T-helper 2 cell treated with Interferon-gamma antibody and Interleukin-4, amounts not matched to agents 5 μg/mL and 100 μg/mL, for 36 hours (primary cell): ENCODE measurements around the gene TOR4A.
A peak's percentile ranks its signal among the peaks of the same experiment; 100 is the strongest.

Source experiments
- DNase-seq: peaks from one replicate; pipeline ENCODE4 v3.0.0; 2021; ENCODE audit warnings: low spot score
- H3K27ac Mint-ChIP-seq: one replicate; pipeline ENCODE4 v1.8.0; 2021; ENCODE audit warnings: mild to moderate bottlenecking, mixed read lengths
- H3K27me3 Mint-ChIP-seq: one replicate; pipeline ENCODE4 v1.8.0; 2021; ENCODE audit warnings: low read depth, mixed read lengths
- H3K36me3 Mint-ChIP-seq: one replicate; pipeline ENCODE4 v1.8.0; 2021; ENCODE audit warnings: low read depth, mixed read lengths
- H3K4me1 Mint-ChIP-seq: one replicate; pipeline ENCODE4 v1.8.0; 2021; ENCODE audit warnings: low read depth, mixed read lengths
- H3K4me3 Mint-ChIP-seq: one replicate; pipeline ENCODE4 v1.8.0; 2022; ENCODE audit warnings: mild to moderate bottlenecking, moderate library complexity, mixed read lengths
- H3K9me3 Mint-ChIP-seq: one replicate; pipeline ENCODE4 v1.8.0; 2021; ENCODE audit warnings: mixed read lengths

Gene TOR4A

DNA sequence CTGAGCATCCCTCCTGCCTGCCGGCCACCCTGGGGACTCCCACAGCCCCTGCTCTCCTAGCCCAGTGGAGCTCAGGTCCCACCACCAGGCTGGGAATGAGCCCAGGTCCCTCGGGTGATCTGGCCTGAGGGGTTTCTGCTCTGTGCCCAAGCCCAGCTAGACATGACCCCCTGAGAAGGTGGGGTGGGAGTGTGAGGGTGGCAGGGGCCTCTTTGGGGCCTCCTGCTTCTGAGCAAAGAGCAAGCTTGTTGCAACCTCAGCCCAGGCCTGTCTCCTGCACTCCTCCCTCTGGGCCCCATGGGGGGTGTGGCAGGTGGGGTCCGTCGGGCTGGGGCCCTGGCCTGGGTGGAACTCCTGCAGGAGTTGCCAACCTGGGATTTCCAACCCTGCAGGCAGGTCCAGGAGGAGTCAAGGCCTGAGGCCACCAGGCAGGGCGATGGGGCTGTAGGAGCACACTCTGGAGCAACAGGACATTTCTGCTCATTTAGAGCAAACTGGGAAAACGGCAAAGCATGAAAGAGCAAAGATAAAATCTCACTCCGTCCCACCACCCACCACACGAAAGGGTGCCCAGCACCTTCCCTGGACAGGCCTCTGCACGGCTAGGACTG, 35.9 kb downstream of the TOR4A start:
- no peak for DNase-seq
- no peaks in the 10 kb centered on the region for H3K9me3 Mint-ChIP-seq
- H3K27ac Mint-ChIP-seq = no peak overlapping the region
- no peaks in the 10 kb centered on the region for H3K36me3 Mint-ChIP-seq
- peaks cover 2% of the 10 kb centered on the region for H3K27me3 Mint-ChIP-seq
- no peak overlapping the region for H3K4me3 Mint-ChIP-seq
- H3K4me1 Mint-ChIP-seq = peaks cover 2% of the 10 kb centered on the region

DNA sequence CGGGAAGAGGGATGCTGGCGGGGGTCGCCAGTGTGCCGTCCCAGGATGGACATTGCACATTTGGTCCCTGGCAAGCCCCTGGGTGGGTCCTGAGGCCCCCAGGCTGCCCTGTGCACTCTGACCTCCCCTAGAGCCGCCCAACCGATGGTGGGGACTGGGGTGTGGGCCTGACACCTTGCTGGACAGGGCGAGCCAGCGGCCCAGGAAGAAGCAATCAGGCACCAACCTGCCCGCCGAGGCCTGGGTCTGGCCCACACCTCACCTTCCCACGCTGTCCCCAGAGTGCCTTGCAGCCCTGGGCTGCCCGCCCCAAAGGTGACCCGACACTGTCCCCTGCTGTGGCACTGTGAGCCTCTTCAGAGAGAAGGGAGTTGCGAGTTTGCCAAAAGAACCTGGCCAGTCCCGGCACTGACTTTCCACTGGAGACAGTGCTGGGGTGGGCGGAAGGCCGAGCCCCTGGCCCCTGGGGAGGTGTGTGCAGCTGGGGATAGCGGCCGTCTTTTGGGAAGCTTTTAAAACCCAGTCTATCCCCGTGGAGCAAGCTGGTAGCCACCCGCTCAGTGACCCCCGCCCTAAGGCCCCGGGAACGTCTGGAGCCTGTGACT, 36.5 kb downstream of the TOR4A start:
- Mint-ChIP-seq H3K27me3 (peaks cover 2% of the 10 kb centered on the region), H3K36me3 (no peaks in the 10 kb centered on the region), H3K4me3 (no peak overlapping the region), H3K27ac (no peak overlapping the region), H3K4me1 (peaks cover 2% of the 10 kb centered on the region), H3K9me3 (no peaks in the 10 kb centered on the region)
- no peak for DNase-seq

DNA sequence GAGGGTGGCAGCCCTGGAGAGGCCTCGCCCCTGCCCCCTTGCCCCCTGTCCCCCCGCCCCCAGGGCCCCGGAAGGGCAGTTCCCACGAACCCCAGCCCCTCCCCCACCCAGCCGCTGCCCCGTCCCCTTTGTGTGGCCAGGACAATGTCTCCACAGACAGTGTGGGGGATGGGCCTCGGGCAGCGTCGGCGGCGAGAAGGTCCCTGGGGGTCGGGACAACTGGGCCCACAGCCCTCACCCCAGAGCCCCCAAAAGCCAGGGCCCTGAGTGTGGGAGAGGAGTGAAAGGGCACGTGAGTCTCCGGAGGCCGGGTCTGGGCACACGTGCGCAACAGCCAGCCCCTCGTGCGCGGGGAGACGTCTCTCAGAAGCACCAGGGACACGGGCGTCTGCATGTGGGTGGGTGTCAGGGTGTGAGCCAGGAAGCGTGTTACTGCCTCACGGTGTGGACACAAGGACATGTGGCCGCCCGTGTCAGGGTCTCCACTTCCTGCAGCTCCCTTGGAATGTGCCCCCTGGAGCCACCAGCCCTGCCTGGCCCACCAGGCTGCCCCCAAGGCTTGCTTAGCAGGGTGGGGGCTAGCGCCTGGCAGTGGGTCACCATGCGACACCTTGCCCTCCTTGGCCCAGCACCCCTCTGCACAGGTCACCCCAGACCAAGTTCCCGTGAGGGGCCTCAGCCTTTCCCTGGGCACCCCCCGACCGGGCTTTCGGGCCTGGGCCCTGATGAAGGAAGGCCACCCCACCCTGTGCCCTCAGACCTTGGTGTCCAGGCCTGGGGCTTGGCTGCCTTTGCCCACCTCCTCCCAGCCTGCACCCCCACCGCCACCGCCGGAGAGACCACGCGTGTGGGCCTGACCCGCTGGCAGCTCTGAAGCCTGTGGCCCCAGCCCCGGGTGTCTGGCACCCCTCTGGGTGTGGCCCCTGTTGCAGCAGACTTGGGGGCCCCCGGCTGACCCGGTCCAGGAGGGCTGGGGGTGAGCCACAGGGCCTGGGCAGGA, 37.3 kb downstream of the TOR4A start:
- Mint-ChIP-seq H3K9me3 (no peaks in the 10 kb centered on the region), H3K27me3 (peaks cover 2% of the 10 kb centered on the region), H3K36me3 (no peaks in the 10 kb centered on the region), H3K27ac (no peak overlapping the region), H3K4me3 (no peak overlapping the region), H3K4me1 (peaks cover 5% of the 10 kb centered on the region)
- no peak for DNase-seq

DNA sequence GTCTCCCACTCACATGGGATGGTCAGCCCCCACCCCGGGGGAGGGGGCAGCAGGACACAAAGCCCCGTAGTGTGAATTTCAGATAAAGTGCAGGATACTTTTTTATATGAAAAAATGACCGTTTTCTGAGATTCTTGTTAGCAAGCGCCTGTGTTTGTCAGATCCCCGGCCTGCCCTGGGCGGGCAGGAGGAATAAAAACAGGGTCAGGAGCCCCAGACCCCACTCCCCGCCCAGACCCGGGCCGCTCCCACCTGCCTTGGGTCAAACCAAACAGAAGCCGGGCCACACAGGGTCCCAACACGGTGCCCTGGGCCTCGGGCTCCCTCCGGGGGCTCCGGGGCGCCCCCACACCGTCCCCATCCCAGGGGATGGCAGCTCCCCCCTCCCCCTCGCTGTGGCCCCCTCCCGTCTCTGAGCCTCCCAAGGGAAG, 38.1 kb downstream of the TOR4A start:
- H3K4me3 Mint-ChIP-seq = no peak overlapping the region
- no peaks in the 10 kb centered on the region for H3K9me3 Mint-ChIP-seq
- H3K27ac Mint-ChIP-seq = no peak overlapping the region
- peaks cover 7% of the 10 kb centered on the region for H3K4me1 Mint-ChIP-seq
- DNase-seq = no peak
- H3K27me3 Mint-ChIP-seq = peaks cover 2% of the 10 kb centered on the region
- H3K36me3 Mint-ChIP-seq = no peaks in the 10 kb centered on the region

DNA sequence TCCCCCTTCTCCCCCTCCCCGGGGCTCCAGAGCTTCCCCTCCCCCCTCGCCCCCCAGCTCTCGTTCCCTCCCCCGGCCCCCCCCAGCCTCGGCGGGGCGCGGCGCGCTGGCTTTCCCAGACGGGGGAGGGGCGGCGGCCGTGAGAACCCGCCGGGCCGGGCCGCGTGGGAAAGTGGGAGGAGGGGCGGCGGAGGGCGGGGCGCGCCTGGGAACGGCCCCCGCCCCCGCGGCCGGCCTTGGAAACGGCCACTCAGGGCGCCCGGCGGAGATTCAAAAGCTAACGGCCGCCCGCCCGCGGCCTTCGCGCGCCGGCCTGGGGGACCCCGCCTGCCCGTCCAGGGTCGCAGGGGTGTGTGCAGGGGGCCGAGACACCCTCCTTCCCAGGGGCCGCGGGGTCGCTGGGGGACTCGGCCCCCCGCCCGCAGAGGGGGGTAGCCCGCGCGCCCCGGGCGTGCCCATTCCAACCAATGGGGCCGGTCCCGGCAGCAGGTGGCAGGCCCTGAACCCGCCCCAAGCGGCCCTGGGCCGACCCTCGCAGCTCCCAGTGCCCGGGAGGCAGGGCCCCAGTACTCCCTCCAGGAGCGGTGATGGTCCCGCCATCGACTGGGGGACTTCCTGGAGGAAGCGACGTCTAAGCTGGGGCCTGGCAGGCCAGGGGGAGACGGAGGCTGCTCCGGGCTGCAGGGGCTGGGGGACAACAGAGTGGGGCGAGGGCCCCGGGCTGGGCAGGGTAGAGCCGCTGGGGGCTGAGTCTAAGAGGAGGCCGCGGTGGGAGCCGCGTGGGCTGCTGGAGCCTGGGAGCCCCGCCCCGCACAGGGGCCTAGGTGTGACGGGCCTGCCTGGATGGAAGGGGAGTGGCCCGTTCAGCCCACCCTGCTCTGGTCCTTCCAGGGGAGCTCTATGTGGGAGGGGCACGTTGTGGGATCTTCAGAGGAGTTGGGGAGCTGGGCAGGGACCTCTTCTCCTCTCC, 38.8 kb downstream of the TOR4A start:
- no peak overlapping the region for H3K4me3 Mint-ChIP-seq
- no peaks in the 10 kb centered on the region for H3K9me3 Mint-ChIP-seq
- H3K36me3 Mint-ChIP-seq = no peaks in the 10 kb centered on the region
- peaks cover 2% of the 10 kb centered on the region for H3K27me3 Mint-ChIP-seq
- peak overlapping the region; percentile 26 for H3K27ac Mint-ChIP-seq
- H3K4me1 Mint-ChIP-seq = peaks cover 9% of the 10 kb centered on the region
- no peak for DNase-seq

DNA sequence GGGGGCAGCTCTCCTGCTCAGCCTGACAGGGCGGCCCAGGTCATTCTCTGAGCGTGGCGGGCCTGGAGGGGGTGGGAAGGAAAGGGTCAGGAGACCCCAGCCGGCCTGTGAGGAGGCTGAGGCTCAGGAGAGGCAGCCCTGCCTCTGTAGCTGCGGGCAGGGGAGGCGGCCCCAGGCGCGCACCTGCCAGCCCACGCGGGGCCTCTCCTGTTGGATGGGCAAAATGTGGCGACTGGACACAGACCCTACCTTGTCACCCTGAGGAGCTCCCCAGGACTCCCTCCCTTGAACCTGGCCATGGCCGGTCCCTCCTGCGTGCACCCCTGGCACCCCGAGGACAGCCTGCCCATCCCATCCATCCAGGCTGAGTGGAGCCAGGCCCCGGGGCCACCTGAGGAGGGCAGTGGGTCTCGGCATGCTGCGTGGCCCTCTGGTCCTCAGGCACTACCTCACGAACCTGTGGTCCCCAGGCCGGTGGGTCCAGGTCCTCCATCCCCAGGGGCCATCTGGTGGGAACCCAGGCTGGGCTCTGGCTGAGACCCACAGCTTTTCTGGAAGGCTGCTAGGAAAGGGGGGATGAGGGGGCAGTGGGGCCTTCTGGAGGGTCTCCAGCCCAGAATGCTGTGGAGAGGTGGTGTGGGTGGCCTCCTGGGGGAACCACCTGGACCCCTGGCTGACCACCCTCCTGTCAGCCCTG, 39.6 kb downstream of the TOR4A start:
- DNase-seq = no peak
- Mint-ChIP-seq H3K36me3 (no peaks in the 10 kb centered on the region), H3K27me3 (peaks cover 2% of the 10 kb centered on the region), H3K4me1 (peaks cover 9% of the 10 kb centered on the region), H3K9me3 (no peaks in the 10 kb centered on the region), H3K4me3 (no peak overlapping the region), H3K27ac (peak overlapping the region; percentile 26)

DNA sequence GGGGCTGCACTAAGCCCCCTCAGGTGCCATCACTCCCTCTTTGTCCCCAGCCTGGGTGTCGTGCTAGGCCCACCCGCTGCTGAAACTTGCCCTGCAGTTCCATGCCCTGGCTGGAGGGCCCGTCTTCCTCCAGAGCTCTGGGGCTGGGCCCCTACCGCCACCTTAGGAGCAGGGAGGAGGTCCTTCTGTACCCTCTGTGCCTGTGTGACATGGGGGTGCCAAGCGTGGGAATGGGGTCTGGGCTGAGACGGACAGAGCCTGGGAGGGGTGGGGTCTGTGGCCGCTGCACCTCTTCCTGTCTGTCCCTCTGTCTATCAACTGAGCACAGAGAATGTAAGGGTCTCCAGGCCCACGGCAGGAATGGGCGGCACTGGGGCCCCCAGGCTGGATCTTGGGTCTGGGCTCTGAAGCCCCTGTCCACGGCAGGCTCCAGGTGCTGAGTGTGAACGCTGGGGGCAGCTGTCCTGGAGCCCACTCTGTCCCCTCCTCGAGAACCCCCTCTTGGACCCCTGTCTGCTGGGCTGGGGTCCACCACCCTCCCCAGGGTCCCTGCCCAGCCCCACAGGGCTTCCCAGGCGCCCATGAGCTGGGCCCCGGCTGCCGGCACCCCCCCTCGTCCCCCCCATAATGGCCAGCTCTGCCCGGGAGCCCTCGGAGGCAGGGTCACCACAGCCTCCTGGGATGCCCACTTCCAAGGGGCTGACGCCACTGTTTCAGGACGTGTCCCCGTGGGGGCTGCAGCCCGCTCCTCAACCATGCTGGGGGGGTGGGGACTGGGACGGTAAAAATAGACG, 40.4 kb downstream of the TOR4A start:
- Mint-ChIP-seq H3K27ac (no peak overlapping the region), H3K36me3 (no peaks in the 10 kb centered on the region), H3K9me3 (no peaks in the 10 kb centered on the region), H3K4me3 (no peak overlapping the region), H3K4me1 (peaks cover 9% of the 10 kb centered on the region), H3K27me3 (peaks cover 2% of the 10 kb centered on the region)
- no peak for DNase-seq

DNA sequence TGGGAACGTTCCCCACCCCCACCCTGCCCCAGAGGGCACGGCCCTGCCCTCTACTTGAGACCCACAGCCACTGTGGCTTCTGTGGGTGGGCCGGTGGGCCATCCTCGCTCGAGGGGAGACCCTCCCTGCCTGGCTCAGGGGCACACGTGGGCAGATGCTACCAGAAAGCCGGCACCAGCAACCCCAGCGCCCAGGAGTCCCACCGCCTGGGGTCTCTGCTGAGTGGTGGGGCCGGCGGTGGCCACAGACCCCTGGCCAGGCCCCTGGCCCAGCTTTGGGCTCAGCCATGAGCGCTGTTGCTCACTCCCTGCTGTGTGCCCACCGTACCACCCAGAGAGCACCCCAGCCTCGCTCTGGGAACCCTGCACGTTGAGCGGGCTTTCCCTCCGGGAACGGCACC, 41.1 kb downstream of the TOR4A start:
- Mint-ChIP-seq H3K4me1 (peaks cover 9% of the 10 kb centered on the region), H3K4me3 (no peak overlapping the region), H3K36me3 (no peaks in the 10 kb centered on the region), H3K9me3 (no peaks in the 10 kb centered on the region), H3K27me3 (peaks cover 2% of the 10 kb centered on the region), H3K27ac (no peak overlapping the region)
- no peak for DNase-seq

DNA sequence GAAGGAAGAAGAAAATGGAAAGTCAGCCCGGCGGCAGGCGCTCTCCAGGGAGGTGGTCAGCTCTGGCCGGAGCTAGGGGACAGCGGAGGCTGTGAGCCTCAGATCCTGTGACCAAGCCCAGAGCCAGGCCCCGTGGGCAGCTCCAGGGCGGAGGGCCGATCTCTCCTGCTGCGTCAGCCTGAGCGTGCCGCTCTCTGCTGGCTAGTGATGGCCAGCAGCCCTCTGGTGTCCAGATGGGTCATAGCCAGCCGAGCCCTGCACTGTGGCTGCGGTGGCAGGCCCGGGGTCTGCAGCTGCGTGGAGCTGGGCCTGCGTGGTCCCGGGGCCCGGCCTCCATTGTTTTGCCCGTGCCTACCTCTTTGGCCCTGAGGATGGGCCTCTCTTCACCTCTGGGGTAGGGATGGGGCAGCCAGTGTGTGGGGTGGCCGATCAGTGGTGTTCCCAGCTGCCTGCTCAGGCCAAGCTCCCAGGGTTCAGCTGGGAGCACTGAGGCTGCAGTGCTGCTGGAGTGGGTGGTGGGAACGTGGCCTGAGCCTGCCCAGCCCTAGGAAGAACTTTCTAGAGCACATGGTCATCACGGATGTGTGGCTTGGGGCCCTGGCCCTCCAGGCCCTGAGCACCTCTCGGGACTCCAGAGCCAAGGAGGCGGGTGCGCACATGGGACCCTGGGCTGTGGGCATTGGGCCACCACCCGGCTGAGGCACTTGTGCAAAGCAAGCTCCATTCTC, 41.6 kb downstream of the TOR4A start:
- H3K9me3 Mint-ChIP-seq = no peaks in the 10 kb centered on the region
- H3K4me1 Mint-ChIP-seq = peaks cover 9% of the 10 kb centered on the region
- DNase-seq = no peak
- H3K4me3 Mint-ChIP-seq = no peak overlapping the region
- H3K36me3 Mint-ChIP-seq = no peaks in the 10 kb centered on the region
- H3K27me3 Mint-ChIP-seq = peaks cover 2% of the 10 kb centered on the region
- no peak overlapping the region for H3K27ac Mint-ChIP-seq

DNA sequence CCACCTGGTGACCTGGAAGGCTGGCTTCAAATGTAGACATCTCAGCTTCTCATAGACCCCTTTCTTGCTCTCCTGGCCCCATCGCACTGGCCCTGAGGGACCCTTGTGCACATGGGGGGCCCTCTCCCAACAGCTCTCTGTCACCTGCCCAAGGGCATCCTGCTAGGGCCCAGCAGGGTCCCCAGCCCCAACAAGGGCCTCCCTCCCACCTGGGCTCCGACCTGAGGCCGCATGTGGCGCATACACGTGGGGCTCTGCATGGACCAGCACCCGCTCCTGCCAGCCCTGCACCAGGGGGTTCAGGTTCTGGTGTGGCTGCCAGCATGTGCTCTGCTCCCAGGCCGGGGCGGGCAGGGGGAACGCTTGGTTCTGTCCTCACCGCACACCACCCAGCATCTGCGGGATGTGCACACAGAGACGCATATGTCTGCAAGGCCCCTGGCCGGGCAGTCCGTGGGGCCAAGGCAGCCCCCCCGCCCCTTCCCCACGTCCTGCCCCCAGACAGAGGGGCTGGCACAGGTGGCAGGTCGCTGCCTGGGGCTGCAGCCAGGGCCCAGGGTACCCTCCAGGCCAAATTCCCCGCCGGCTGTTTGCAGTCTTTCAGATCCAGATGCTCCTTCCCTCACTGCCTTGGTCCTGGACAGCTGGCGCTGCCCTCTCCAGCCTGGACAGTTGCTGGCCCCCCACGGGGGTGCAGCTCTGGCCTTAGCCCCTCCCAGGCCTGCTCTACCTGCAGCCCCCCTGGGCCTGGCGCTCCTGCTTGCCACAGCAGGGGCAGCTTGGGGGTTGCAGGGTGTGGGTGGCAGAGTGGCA, 42.4 kb downstream of the TOR4A start:
- H3K4me3 Mint-ChIP-seq = no peak overlapping the region

DNA sequence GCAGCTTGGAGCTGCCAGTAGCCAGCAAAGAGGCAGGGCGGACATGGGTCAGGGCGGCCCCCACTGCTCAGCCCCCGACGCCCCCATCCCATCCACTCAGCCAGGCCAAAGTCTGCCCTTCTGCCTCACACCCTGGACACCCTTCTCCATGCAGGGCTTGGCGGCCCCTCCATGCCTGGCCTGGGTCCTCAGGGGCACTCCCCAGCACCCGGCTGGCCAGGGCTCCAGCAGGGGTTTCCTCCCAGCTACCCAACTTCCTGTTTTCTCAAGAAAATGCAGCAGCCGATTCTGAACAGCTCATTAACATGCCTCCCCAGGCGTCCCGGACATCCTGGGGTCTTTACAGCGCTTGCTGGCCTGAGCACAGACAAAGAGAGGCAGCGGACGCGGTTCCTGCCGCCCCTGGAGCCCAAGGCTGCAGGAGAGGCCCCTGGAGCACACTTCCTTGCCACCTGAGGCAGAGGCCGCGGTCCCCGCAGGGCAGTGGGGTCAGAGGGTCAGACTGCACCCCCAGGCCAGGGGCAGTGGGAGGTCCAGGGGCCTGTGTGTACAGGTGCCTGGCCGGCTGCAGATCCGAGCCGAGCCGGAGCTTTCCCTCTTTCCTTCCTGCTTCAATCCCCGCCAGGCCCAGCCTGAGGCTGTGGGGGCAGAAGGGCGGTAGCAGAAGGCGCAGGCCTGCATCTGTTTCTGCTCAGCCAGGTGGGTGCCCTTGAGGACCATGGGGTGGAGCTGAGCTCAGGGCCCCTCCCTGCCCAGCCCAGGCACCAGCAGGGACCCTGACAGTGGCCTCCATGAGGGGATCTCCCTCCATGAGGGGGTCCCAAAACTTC, 43.2 kb downstream of the TOR4A start:
- Mint-ChIP-seq H3K4me1 (peaks cover 9% of the 10 kb centered on the region), H3K36me3 (no peaks in the 10 kb centered on the region), H3K9me3 (no peaks in the 10 kb centered on the region), H3K27ac (peak overlapping the region; percentile 73), H3K27me3 (peaks cover 2% of the 10 kb centered on the region), H3K4me3 (peak overlapping the region; percentile 54)
- no peak for DNase-seq

More for the DNA sequence above, 42.4 kb downstream of the TOR4A start:
- DNase-seq = no peak
- Mint-ChIP-seq H3K9me3 (no peaks in the 10 kb centered on the region), H3K27ac (no peak overlapping the region), H3K36me3 (no peaks in the 10 kb centered on the region), H3K27me3 (peaks cover 2% of the 10 kb centered on the region), H3K4me1 (peaks cover 9% of the 10 kb centered on the region)
